ENCODE measurements around the gene KREMEN2. TPM values are rescaled to one million over a fixed set of nuclear protein-coding genes. Genes with fewer than 3 reads are reported as not detected.

Gene KREMEN2
- total and polyA plus RNA-seq, 4 donors = 0.06 to 0.15 (median 0.14) TPM; not detected in 1

DNA sequence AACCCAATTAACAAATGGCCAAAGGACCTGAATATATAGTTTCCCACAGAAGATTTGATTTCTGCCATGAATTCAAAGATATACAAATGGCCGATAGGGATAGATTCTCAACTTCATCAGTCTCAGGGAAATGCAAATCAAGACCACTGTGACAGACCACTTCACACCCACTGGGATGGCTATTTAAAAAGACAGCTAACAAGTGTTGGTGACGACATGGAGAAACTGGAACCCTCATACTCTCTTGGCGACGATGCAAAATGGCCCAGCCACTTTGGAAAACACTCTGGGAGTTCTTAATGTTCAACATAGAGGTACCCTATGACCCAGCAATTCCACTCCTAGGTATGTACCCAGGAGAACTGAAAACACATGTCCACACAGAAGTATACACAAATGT is 17.4 kb upstream of the KREMEN2 start:
- H3K9ac ChIP-seq (ENCODE audit: insufficient read depth in 1 of 2, low read length in 2 of 2) = no peak overlapping the region
- TF ChIP-seq, protein P1, sequence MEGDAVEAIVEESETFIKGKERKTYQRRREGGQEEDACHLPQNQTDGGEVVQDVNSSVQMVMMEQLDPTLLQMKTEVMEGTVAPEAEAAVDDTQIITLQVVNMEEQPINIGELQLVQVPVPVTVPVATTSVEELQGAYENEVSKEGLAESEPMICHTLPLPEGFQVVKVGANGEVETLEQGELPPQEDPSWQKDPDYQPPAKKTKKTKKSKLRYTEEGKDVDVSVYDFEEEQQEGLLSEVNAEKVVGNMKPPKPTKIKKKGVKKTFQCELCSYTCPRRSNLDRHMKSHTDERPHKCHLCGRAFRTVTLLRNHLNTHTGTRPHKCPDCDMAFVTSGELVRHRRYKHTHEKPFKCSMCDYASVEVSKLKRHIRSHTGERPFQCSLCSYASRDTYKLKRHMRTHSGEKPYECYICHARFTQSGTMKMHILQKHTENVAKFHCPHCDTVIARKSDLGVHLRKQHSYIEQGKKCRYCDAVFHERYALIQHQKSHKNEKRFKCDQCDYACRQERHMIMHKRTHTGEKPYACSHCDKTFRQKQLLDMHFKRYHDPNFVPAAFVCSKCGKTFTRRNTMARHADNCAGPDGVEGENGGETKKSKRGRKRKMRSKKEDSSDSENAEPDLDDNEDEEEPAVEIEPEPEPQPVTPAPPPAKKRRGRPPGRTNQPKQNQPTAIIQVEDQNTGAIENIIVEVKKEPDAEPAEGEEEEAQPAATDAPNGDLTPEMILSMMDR (IDR thresholded peaks at IDR 0.05; ENCODE audit: control extremely low read depth, extremely low read depth) = no peak
- H3K36me3 ChIP-seq (ENCODE audit: control insufficient read depth in 4 of 4, insufficient read depth in 4 of 4, low read length in 4 of 4) = peaks cover 3 to 27% (median 6%) of the 10 kb centered on the region in 4 donors
- ATAC-seq (ENCODE audit: insufficient read depth, low FRiP score) = no peak
- H3K27me3 ChIP-seq (ENCODE audit: control insufficient read depth in 3 of 3, insufficient read depth in 3 of 3, low read length in 2 of 3) = no peaks in the 10 kb centered on the region
- H3K27ac ChIP-seq (ENCODE audit: low read depth in 1 of 2, low read length in 1 of 2) = no peak overlapping the region
- WGBS, 2 donors = 99 to 100% methylated on average over 4 of the region's 4 CpGs
- H3K4me1 ChIP-seq (ENCODE audit: control insufficient read depth in 5 of 5, insufficient read depth in 5 of 5, low read length in 5 of 5) = no peaks in the 10 kb centered on the region
- no peak overlapping the region for H3K4me3 ChIP-seq
- no peaks in the 10 kb centered on the region for H3K9me3 ChIP-seq (ENCODE audit: control insufficient read depth in 4 of 4, insufficient read depth in 3 of 4, low read length in 3 of 4)
- no peak for DNase-seq

DNA sequence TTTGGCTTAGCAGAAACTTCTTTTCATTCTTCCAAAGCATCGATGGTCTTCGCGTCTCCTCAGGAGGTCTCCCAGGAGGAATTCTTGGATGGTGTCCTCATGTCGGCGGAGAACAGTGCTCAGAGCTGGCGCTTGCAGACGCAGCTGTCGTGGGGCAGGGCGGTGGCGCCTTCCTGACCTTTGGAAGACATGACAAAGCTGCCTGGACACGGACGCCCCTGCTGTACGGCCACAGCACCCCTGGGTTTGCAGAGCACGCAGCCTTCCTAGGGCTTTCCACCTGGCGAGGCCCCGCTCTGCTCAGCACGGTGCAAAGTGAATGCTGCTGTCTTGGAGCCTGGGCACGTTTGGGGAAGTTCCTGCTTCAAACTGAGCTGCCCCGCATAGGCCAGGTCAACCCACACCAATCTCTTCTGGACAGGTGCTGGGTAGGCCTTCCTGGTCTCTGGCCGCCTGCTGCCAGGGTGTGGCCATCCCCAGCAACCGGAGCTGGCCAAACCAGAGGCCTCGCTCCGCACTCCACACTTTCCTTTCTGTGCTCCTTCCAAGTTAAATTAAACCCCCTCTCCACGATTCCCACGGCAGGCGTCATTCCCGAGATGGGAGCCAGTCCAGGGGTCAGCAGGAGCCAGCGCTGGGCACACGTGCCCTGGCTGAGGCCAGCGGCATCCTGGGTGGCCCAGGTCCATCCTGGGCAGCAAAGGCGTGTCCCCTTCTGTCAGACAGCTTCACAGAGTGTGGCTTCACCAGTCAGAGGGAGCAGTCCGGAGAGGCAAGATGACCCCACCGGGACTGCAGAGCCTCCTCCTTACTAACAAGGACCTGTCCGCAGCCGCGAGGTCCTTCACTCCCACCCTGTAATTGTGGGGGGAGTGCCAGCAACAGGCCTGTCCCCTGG is 15.0 kb upstream of the KREMEN2 start:
- ATAC-seq (ENCODE audit: insufficient read depth, low FRiP score) (no peak), DNase-seq (no peak)
- H3K4me1 ChIP-seq (ENCODE audit: control insufficient read depth in 5 of 5, insufficient read depth in 5 of 5, low read length in 5 of 5) = no peaks in the 10 kb centered on the region
- WGBS, 2 donors = 90 to 93% methylated on average over 36 of the region's 36 CpGs
- no peak overlapping the region for H3K27ac ChIP-seq (ENCODE audit: low read depth in 1 of 2, low read length in 1 of 2)
- no peak overlapping the region for H3K4me3 ChIP-seq
- peaks cover 0 to 15% (median 5%) of the 10 kb centered on the region in 4 donors for H3K36me3 ChIP-seq (ENCODE audit: control insufficient read depth in 4 of 4, insufficient read depth in 4 of 4, low read length in 4 of 4)
- no peaks in the 10 kb centered on the region for H3K9me3 ChIP-seq (ENCODE audit: control insufficient read depth in 4 of 4, insufficient read depth in 3 of 4, low read length in 3 of 4)
- no peaks in the 10 kb centered on the region for H3K27me3 ChIP-seq (ENCODE audit: control insufficient read depth in 3 of 3, insufficient read depth in 3 of 3, low read length in 2 of 3)
- TF ChIP-seq, protein P1 (IDR thresholded peaks at IDR 0.05; ENCODE audit: control extremely low read depth, extremely low read depth) = no peak
- H3K9ac ChIP-seq (ENCODE audit: insufficient read depth in 1 of 2, low read length in 2 of 2) = no peak overlapping the region

DNA sequence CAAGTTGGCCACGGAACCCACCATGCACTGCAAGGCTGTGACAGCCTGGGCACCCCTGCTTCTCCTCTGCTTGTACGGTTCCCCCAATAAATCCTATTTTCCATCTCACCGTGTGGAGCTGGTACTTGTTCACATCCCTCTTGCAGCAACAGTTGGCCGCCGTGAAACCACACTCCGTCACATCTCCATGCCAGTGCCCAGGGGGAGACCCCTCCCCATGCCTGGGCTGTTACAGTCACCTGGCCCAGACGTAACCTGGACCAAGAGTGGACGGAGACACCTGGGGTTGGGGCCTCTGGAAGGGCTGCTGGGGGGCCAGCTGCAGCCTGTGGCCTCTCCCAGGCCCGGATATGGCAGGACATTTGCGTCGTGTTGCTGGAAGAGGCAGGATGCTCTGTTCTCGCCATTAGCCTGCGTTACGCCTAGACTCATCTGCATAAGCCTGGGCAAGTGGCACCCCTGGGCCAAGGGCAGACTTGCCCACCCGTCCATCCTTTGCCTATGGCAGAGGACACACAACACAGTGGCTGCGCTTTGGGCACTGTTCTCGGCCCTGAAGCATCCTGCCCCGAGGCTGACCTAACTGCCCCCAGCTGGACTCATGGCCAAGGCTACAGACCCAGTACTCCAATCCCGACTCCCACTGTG is 14.2 kb upstream of the KREMEN2 start:
- Histone ChIP-seq H3K4me3 (no peak overlapping the region), H3K9ac (ENCODE audit: insufficient read depth in 1 of 2, low read length in 2 of 2) (no peak overlapping the region), H3K36me3 (ENCODE audit: control insufficient read depth in 4 of 4, insufficient read depth in 4 of 4, low read length in 4 of 4) (peaks cover 0 to 15% (median 5%) of the 10 kb centered on the region in 4 donors), H3K27ac (ENCODE audit: low read depth in 1 of 2, low read length in 1 of 2) (no peak overlapping the region), H3K4me1 (ENCODE audit: control insufficient read depth in 5 of 5, insufficient read depth in 5 of 5, low read length in 5 of 5) (no peaks in the 10 kb centered on the region), H3K9me3 (ENCODE audit: control insufficient read depth in 4 of 4, insufficient read depth in 3 of 4, low read length in 3 of 4) (no peaks in the 10 kb centered on the region), H3K27me3 (ENCODE audit: control insufficient read depth in 3 of 3, insufficient read depth in 3 of 3, low read length in 2 of 3) (no peaks in the 10 kb centered on the region)
- ATAC-seq (ENCODE audit: insufficient read depth, low FRiP score) (no peak), DNase-seq (no peak)
- 91 to 93% methylated on average over 19 of the region's 19 CpGs for WGBS, 2 donors
- TF ChIP-seq, protein P1 (IDR thresholded peaks at IDR 0.05; ENCODE audit: control extremely low read depth, extremely low read depth) = no peak
